H1 (cell line): ENCODE measurements around the gene RFT1. TPM values are rescaled to one million over a fixed set of nuclear protein-coding genes. Genes with fewer than 3 reads are reported as not detected.

Experiments used
- BACH1 ChIP-seq: IDR thresholded peaks from 2 replicates; pipeline ENCODE4 v1.6.1; 2012; ENCODE audit warnings: low read length, improper control_type of control experiment
- BCL11A ChIP-seq, 2 experiments: IDR thresholded peaks; one replicate each; pipeline ENCODE4 v1.6.1; 2011; ENCODE audit warnings: low read depth in 2 of 2, low read length in 2 of 2, mild to moderate bottlenecking in 2 of 2
- CBX5 ChIP-seq: fragments of 300-800, 300-1000 bp; sonication (generic); IDR thresholded peaks from 2 replicates; pipeline ENCODE4 v1.7.1; 2016; ENCODE audit warnings: antibody characterized with exemption, low read length, low read depth
- CTCF ChIP-seq, 3 experiments: IDR thresholded peaks; 1 replicate in 2 of 3; 2 replicates in 1 of 3; pipeline versions ENCODE4 v1.5.1 to v1.6.1; 2011; ENCODE audit warnings: low read length in 3 of 3, mild to moderate bottlenecking in 3 of 3, inconsistent platforms in 2 of 3, low read depth in 1 of 3, moderate library complexity in 1 of 3; ENCODE audit not compliant: insufficient read depth in 1 of 3; ENCODE audit errors: control extremely low read depth in 1 of 3
- E2F6 ChIP-seq: IDR thresholded peaks from 2 replicates; pipeline ENCODE4 v1.6.1; 2012; ENCODE audit warnings: inconsistent platforms
- EZH2 ChIP-seq: fragments of 200-600 bp; sonication (generic); IDR thresholded peaks from 2 replicates; pipeline ENCODE4 v1.7.1; 2012; ENCODE audit warnings: low read depth, mild to moderate bottlenecking, moderate library complexity, low read length, inconsistent platforms; ENCODE audit not compliant: severe bottlenecking
- MAFK ChIP-seq: IDR thresholded peaks from 2 replicates; pipeline ENCODE4 v1.6.1; 2012; ENCODE audit warnings: low read depth, mild to moderate bottlenecking, improper control_type of control experiment, low read length
- MAX ChIP-seq: IDR thresholded peaks from 2 replicates; pipeline ENCODE4 v1.6.1; 2012; ENCODE audit warnings: inconsistent platforms
- NRF1 ChIP-seq: IDR thresholded peaks from 2 replicates; pipeline ENCODE4 v1.6.1; 2011; ENCODE audit warnings: mild to moderate bottlenecking, low read depth, low read length, improper control_type of control experiment
- POLR2AphosphoS5 ChIP-seq: IDR thresholded peaks from 2 replicates; pipeline ENCODE4 v1.6.1; 2011; ENCODE audit warnings: low read depth, low read length
- POU5F1 ChIP-seq: IDR thresholded peaks from 2 replicates; pipeline ENCODE4 v1.6.1; 2011; ENCODE audit warnings: low read depth, mild to moderate bottlenecking, low read length, moderate library complexity
- RXRA ChIP-seq: IDR thresholded peaks from 2 replicates; pipeline ENCODE4 v1.6.1; 2011; ENCODE audit warnings: low read depth, mild to moderate bottlenecking, low read length, moderate library complexity; ENCODE audit not compliant: insufficient read depth
- SAP30 ChIP-seq: fragments of 300-600 bp; sonication (generic); IDR thresholded peaks from 2 replicates; pipeline ENCODE4 v1.7.1; 2012; ENCODE audit warnings: low read length, moderate library complexity, mild to moderate bottlenecking, inconsistent platforms; ENCODE audit not compliant: insufficient read depth, insufficient replicate concordance
- SIN3A ChIP-seq, 2 experiments: IDR thresholded peaks in 1 of 2; conservative IDR thresholded peaks in 1 of 2; 2 replicates each; pipeline ENCODE4 v1.6.1; 2011 to 2012; ENCODE audit warnings: low read length in 2 of 2, improper control_type of control experiment in 1 of 2, low read depth in 1 of 2, mild to moderate bottlenecking in 1 of 2
- SIX5 ChIP-seq: IDR thresholded peaks from 2 replicates; pipeline ENCODE4 v1.6.1; 2011; ENCODE audit warnings: mild to moderate bottlenecking, low read depth, low read length
- SRF ChIP-seq: IDR thresholded peaks from 2 replicates; pipeline ENCODE4 v1.6.1; 2011; ENCODE audit warnings: mild to moderate bottlenecking, low read depth, low read length, moderate library complexity
- TAF1 ChIP-seq: IDR thresholded peaks from 2 replicates; pipeline ENCODE4 v1.6.1; 2011; ENCODE audit warnings: mild to moderate bottlenecking, low read depth, low read length
- TAF7 ChIP-seq: optimal IDR thresholded peaks from 2 replicates; pipeline ENCODE3; 2011; ENCODE audit warnings: low read depth, mild to moderate bottlenecking, inconsistent platforms, low read length, moderate library complexity, borderline replicate concordance
- YY1 ChIP-seq: IDR thresholded peaks from 2 replicates; pipeline ENCODE4 v1.6.1; 2011; ENCODE audit warnings: low read depth, mild to moderate bottlenecking, low read length
- ZNF274 ChIP-seq: IDR thresholded peaks from 2 replicates; pipeline ENCODE4 v1.7.0; 2012; ENCODE audit warnings: low read length, borderline replicate concordance; ENCODE audit errors: extremely low read depth
- polyA plus RNA-seq, 7 experiments: library from polyadenylated mRNA; depleted of rRNA in 3 of 7; stranded (reverse) in 5 of 7; unstranded in 2 of 7; fragments of >200 nt in 5 of 7; fragments of 200-250 nt in 2 of 7; gene quantifications; 1 replicate in 5 of 7; 2 replicates in 1 of 7; 4 replicates in 1 of 7; pipeline versions ENCODE4 v1.2.1 to v1.2.3, GENCODE V29; 2011 to 2013; ENCODE audit warnings: missing spikeins in 2 of 7, mixed read lengths in 2 of 7
- total RNA-seq: library from RNA; stranded (reverse); fragmentation: NEBNext Ultra II Directional; extraction: Animal tissue kit (Norgen Biotek cat#: 25700); gene quantifications from 2 replicates; pipeline ENCODE4 v1.2.1, GENCODE V29; 2021

RFT1 gene
- total and polyA plus RNA-seq, 2 of the 8 experiments (the other 6 are each of a cell fraction or from before 2014, with no cell fraction given), result 27.7 to 42.4 TPM

- TF ChIP-seq POU5F1, result no peak
- no peak for TF ChIP-seq NRF1
- TF ChIP-seq ZNF274, result no peak
- TF ChIP-seq CTCF (IDR thresholded peaks at IDR 0.05; ENCODE audit: control extremely low read depth in 1 of 3, insufficient read depth in 1 of 3, low read depth in 1 of 3, low read length in 3 of 3), result peak; percentile 15 to 57 (median 36)
- TF ChIP-seq BACH1, result no peak
- TF ChIP-seq MAX, result peak; percentile 97
- TF ChIP-seq SRF, result peak; percentile 80
- no peak for TF ChIP-seq MAFK
- TF ChIP-seq CBX5, result no peak
- peak; percentile 94 for TF ChIP-seq POLR2AphosphoS5
- TF ChIP-seq SAP30, result no peak
- peak; percentile 82 for TF ChIP-seq YY1
- no peak for TF ChIP-seq SIX5
- no peak for TF ChIP-seq EZH2
- peak; percentile 82 to 96; a peak in 3 of 4 replicates for TF ChIP-seq SIN3A (conservative IDR thresholded peaks at IDR 0.05 in 1 of 2, IDR thresholded peaks at IDR 0.05 in 1 of 2; ENCODE audit: low read depth in 1 of 2, low read length in 2 of 2)
- TF ChIP-seq E2F6, result peak; percentile 74
- TF ChIP-seq TAF7, result peak; percentile 73
- TF ChIP-seq BCL11A (IDR thresholded peaks at IDR 0.05; ENCODE audit: low read depth in 2 of 2, low read length in 2 of 2), result no peak
- TF ChIP-seq RXRA, result no peak
- peak; percentile 89 for TF ChIP-seq TAF1
Observed at GRCh38 chr3:53130179-53131061, at the start of gene RFT1 (continued).
